GM19467 (cell line): ENCODE measurements around the gene TACC2.
"Not testable (repeated sequence)": the region's sequence is repeated elsewhere in the genome, so short reads cannot be mapped to it uniquely, and the experiment has no call there.

Source experiments
- ATAC-seq: cut with Tn5 transposase; IDR thresholded peaks from one replicate; pipeline ENCODE4 v1.9.1; 2021; ENCODE audit warnings: mild to moderate bottlenecking, moderate library complexity; ENCODE audit not compliant: unreplicated experiment

Gene TACC2

GRCh38 chr10:122057841-122058413 is 69.0 kb downstream of the TACC2 start:
- ATAC-seq: no peak

- ATAC-seq: no peak
Measured at GRCh38 chr10:122060250-122060649, 71.3 kb downstream of the TACC2 start.

- no peak for ATAC-seq
Measured at GRCh38 chr10:122062831-122063674, 74.1 kb downstream of the TACC2 start.

DNA sequence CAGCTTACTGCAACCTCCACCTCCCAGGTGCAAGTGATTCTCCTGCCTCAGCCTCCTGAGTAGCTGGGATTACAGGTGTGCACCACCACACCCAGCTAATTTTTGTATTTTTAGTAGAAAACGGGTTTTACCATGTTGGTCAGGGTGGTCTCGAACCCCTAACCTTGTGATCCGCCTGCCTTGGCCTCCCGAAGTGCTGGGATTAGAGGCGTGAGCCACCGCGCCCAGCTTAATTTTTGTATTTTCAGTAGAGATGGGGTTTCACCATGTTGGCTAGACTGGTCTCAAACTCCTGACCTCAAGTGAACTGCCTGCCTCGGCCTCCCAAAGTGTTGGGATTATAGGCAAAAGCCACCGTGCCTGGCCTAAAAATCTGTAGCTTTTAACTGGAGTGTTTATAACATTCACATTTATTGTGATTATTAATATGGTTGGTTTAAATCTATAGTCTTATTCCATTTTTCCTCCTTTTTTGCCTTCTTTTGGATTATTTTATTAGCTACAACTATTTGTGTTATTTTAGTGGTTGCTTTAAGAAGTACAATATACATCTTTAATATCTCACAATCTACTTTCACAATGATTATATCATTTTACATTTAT is 77.5 kb downstream of the TACC2 start:
- not testable (repeated sequence) for ATAC-seq

GRCh38 chr10:122068844-122069243 is 79.9 kb downstream of the TACC2 start:
- ATAC-seq: no peak

DNA sequence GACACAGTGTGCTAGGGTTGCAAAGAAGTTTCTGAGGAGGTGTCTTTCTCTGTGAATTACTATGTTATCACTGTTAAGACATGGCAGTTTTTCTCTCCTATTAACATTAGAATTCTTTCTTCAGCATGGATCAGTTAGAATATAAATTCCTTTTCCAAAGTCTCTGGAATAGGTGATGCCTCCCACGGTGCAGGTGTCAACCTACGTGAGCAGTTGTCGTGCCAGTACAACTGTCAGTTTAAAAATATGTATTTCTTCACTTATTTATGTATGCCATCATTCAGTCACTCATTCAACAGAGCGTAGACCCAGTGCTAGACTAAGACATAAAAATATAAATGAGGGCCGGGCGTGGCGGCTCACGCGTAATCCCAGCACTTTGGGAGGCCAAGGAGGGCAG is 83.5 kb downstream of the TACC2 start:
- no peak for ATAC-seq

- no peak for ATAC-seq
Measured at GRCh38 chr10:122073508-122073907, 84.5 kb downstream of the TACC2 start.

DNA sequence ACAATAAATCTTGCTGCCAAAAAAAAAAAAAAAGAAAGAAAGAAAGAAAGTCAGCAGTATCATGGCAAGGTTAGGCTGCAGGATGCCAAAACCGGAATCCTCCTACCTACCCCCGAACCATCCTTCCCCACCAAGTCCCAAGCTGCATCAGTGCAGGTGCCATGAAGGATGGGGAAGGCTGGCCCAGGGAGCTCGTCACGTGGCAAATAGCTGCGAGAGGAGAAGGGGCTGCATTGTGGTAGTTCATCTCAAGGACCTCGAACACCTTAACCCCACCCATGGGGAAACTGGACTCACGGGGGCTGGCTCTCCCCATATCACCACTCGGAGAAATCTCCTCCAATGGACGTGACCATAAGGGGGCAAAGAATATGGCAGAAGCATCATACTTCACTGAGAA is 86.2 kb downstream of the TACC2 start:
- ATAC-seq: no peak

- not testable (repeated sequence) for ATAC-seq
Measured at GRCh38 chr10:122075876-122076275, 86.9 kb downstream of the TACC2 start.

GRCh38 chr10:122077311-122077875 is 88.4 kb downstream of the TACC2 start:
- no peak for ATAC-seq

GRCh38 chr10:122078326-122078725 is 89.4 kb downstream of the TACC2 start:
- no peak for ATAC-seq

GRCh38 chr10:122078965-122079795 is 90.2 kb downstream of the TACC2 start:
- no peak for ATAC-seq

DNA sequence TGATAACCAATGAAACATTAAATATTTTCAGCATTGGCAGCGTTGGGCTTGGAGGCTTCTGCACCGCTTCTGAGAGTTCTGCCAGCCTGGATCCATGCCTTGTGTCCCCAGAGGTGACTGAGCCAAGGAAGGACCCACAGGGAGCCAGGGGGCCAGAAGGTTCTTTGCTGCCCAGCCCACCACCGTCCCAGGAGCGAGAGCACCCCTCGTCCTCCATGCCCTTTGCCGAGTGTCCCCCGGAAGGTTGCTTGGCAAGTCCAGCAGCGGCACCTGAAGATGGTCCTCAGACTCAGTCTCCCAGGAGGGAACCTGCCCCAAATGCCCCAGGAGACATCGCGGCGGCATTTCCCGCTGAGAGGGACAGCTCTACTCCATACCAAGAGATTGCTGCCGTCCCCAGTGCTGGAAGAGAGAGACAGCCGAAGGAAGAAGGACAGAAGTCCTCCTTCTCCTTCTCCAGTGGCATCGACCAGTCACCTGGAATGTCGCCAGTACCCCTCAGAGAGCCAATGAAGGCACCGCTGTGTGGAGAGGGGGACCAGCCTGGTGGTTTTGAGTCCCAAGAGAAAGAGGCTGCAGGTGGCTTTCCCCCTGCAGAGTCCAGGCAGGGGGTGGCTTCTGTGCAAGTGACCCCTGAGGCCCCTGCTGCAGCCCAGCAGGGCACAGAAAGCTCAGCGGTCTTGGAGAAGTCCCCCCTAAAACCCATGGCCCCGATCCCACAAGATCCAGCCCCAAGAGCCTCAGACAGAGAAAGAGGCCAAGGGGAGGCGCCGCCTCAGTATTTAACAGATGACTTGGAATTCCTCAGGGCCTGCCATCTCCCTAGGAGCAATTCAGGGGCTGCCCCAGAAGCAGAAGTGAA is 93.9 kb downstream of the TACC2 start:
- no peak for ATAC-seq

DNA sequence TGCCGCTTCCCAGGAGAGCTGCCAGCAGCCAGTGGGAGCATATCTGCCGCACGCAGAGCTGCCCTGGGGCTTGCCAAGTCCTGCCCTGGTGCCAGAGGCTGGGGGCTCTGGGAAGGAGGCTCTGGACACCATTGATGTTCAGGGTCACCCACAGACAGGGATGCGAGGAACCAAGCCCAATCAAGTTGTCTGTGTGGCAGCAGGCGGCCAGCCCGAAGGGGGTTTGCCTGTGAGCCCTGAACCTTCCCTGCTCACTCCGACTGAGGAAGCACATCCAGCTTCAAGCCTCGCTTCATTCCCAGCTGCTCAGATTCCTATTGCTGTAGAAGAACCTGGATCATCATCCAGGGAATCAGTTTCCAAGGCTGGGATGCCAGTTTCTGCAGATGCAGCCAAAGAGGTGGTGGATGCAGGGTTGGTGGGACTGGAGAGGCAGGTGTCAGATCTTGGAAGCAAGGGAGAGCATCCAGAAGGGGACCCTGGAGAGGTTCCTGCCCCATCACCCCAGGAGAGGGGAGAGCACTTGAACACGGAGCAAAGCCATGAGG is 94.6 kb downstream of the TACC2 start:
- no peak for ATAC-seq

DNA sequence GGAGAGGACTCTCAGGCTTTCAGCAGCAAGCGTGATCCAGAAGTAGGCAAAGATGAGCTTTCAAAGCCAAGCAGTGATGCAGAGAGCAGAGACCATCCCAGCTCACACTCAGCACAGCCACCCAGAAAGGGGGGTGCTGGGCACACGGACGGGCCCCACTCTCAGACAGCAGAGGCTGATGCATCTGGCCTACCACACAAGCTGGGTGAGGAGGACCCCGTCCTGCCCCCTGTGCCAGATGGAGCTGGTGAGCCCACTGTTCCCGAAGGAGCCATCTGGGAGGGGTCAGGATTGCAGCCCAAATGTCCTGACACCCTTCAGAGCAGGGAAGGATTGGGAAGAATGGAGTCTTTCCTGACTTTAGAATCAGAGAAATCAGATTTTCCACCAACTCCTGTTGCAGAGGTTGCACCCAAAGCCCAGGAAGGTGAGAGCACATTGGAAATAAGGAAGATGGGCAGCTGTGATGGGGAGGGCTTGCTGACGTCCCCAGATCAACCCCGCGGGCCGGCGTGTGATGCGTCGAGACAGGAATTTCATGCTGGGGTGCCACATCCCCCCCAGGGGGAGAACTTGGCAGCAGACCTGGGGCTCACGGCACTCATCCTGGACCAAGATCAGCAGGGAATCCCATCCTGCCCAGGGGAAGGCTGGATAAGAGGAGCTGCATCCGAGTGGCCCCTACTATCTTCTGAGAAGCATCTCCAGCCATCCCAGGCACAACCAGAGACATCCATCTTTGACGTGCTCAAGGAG is 95.5 kb downstream of the TACC2 start:
- ATAC-seq: no peak

DNA sequence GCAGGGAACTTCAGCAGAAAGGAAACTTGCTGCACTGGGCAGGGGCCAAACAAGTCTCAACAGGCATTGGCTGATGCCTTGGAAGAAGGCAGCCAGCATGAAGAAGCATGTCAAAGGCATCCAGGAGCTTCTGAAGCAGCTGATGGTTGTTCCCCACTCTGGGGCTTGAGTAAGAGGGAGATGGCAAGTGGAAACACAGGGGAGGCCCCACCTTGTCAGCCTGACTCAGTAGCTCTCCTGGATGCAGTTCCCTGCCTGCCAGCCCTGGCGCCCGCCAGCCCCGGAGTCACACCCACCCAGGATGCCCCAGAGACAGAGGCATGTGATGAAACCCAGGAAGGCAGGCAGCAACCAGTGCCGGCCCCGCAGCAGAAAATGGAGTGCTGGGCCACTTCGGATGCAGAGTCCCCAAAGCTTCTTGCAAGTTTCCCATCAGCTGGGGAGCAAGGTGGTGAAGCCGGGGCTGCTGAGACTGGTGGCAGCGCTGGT is 96.5 kb downstream of the TACC2 start:
- ATAC-seq: no peak

- ATAC-seq: no peak
Measured at GRCh38 chr10:122086416-122087240, 97.7 kb downstream of the TACC2 start.

- no peak for ATAC-seq
Measured at GRCh38 chr10:122087436-122087835, 98.5 kb downstream of the TACC2 start.
